HuH-7.5 (cell line): ENCODE measurements around the gene CNOT1.
A peak's percentile ranks its signal among the peaks of the same experiment; 100 is the strongest.
"Not testable (repeated sequence)": the region's sequence is repeated elsewhere in the genome, so short reads cannot be mapped to it uniquely, and the experiment has no call there.

ENCODE experiments used
- DNase-seq: peaks from one replicate; pipeline ENCODE4 v3.0.0; 2011; ENCODE audit warnings: low spot score

CNOT1 gene

DNA sequence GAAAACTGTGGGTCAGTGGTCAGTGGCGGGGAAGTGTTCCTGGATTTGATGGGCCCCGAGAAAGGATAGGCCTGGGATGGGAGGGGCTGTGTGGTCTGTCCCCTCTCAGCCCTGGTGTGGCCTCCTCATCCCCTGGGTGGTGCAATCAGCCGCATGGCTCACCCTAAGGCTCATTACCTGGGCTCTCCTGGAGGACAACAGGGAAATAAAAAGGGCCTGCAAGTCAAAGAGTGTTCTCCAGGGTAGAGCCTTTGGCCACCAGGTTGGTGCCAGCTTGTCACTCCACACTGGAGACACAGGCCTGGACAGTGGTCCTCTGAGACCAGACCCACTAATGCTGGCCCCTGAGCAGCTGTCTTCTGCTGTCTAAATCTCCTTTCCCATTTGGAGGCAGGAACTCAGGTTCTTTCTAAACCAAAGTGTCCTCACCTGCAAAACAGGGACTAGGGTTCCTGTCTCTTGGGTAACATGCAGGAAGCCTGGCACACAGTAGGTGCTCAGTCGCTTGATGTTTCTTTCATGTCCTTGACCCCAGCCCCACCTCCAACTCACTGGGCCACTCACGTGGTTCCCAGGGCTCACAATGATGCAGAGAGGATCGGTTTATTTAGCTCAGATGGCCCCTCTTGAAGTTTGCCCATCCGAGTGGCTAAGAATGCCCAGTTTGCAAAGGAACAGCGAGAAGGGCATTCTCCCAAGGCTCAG, 127.3 kb downstream of the CNOT1 start:
- DNase-seq = no peak

DNA sequence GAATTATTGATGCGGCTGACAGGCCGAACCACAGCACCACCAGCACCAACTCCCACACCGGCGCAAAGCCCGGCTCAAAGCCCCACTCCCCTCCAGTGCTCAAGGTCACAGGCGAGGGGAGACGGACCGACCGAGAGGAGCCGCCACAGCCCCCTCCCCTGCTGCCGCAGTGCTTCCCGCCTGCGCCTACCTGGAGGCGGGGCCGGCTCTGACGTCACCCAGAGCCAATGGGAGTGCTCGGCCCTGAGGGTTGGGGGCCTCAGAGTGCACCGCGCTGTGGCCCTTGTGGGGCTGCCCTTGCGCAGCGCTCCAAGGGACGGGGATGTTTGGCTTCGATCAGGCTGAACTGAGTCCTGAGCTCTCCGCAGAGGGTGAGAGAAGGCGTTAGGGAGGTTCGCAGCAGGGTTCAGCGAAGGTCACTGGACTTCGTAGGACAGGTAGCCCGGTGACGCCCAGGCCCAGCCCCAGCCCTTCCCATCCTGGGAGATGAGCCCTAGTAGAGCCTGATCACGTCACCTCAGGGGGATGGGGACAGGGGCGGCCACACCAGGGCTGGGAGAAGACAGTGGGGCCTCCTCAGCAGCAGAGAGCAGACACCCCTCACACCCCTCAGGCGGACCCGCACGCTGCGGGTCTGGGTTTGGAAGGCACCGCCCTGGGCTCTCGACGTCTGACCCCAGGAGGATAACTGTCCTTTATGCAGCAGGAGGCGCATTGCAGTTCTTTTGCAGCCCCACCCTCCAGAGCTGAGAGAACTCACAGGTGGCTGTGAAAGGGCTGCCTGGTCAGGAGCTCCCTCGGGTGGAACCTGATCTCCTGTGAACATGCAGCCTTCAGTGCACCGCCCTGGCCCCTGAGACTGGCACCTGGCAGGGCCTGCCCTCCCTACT, 128.1 kb downstream of the CNOT1 start:
- DNase-seq = no peak

DNA sequence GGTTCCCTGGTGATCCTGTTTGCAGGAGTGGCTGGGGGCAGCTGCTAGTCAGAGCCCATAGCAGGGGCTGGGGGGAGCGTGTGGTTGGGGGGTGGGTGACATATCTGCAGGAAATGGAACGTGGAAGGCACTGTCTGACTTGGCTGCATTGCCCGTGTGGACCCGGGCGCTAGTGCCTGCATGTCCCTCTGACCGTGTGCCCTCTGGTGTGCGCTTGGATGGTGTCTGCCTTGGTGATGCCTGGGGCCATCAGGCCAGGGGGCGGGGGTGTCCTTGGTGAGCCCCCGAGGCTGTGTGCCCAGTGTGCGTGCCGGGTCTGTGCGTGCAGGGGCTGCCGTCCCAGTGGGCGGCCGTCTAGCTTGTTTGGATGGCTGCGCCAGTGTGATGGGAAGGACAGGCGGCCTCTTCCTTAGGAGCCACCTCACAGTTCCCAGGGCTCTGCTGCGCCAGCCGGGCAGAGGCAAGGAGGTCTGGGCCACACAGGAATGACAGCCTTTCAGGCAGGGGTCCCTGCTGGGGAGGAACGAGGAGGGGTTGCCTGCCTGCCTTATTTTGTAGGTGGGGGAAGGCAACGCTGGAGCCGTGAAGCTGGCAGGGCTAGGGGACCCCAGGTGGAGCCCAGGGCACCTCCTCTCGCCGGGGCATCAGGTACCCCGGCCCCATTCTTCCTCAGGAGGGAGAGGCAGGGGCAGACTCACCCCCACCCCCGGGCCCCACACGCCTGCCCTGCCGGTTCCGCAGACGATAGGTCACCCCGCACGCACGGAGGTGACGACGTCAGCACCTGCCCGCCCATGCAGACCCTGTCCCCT, 129.0 kb downstream of the CNOT1 start:
- DNase-seq = no peak

DNA sequence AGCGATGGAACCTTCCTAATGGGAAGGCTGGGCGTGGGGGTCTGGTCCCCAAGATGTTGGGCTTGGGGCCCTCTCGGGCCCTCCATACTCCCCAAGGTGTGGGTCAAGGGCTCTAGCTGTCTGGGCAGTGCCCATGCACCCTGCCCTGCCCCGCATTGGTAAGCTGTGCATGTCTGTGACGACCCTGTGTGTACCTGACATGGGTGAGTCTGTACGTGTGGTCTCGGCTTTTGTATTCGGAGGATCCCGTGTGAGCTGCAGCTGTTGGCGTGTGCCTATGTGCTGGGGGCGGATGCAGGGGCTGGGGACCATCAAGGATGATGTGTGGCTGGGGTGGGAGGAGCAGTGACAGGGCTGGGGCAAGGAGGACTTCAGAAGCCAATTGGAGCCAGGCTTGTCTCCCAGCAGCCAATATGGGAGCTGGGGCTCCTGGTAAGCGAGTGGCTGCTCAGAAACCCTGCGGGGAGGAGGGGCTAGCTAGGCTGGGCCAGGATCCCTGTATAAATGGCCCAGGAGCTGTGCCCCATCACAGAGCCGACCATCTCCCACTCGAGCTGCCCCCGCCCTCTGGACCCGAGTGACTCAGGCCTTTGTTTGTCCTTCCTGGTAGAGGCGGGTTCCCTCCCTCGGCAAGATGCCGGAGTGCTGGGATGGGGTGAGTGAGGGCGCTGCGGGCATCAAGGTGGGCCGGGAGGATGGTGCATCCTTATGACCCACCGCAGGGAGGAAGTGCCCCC, 129.8 kb downstream of the CNOT1 start, which contains the start of gene NDRG4:
Gene NDRG4 (plus strand): TSS at position 529 of the 737 bp plus-strand sequence. CDS start 106 bp downstream, at position 635.
- no peak for DNase-seq

DNA sequence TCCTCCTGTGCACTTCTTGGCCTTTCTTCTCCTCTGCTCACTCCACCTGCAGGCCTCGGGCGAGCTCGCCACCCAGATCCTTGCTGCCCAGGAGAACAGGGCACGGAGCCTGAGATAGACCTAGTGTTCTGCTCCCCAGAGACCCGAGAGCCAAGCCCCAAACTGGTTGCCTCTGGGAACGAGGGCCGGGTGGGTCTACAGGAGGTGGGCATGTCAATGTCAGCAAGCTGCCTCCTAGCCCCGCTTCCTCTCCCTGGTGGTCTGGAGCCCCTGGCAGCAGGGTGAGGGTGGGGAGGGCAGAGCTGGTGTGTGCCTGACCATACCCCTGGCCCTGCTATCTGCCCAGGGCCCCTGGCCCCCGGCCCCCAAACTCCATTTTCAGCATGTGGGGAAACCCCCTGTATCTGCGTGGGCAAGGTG, 130.5 kb downstream of the CNOT1 start:
- DNase-seq = no peak

DNA sequence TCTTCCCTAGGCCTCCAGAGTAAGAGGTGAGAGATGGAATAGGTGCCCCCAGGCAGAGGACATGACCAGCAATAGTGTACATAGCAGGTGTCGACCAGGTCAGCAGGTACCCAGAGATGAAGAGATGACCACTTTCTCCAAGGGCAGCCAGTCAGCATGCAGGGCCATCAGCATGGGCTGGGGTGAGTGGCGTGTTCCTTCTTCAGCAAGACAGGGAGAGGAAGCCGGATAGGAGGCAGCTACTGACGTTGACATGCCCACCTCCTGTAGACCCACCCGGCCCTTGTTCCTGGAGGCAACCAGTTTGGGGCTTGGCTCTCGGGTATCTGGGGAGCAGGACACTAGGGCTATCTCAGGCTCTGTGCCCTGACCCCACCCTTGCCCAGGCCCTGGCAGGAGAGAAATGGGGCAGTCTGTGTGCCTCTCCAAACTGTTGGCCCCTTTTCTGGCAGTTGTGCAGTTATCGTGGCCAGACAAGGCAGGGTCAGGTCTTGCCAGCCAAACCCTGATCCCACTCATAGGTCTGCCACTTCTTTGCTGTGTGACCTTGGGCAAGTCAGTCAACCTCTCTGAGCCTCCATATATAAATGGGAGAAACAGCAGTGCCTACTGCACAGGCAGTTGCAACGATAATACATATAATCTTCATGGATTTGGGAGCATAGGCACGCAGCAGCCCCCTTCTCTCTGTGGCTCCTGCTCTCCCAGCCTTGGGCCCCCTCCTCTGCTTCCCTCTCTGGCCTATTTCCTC, 131.1 kb downstream of the CNOT1 start:
- no peak for DNase-seq

DNA sequence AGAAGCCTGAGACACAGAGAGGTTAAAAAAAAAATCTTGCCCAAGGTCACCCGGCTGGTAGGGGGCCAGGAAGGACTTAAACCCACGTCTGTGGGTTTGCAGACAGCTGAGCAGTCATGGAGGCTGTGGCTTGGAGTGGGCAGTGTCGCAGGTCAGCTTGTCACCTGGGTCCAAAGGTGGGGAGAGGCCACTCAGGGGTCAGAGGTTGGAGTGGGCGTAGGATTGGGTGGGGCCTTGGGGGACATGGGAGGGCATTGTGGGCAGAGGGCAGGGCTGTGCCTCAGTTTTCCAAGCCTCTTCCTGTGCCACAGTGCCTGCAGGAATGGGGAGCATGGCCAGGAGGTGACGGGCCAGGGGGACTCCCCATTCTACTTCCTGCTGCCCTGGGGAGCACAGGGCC, 131.7 kb downstream of the CNOT1 start:
- no peak for DNase-seq

DNA sequence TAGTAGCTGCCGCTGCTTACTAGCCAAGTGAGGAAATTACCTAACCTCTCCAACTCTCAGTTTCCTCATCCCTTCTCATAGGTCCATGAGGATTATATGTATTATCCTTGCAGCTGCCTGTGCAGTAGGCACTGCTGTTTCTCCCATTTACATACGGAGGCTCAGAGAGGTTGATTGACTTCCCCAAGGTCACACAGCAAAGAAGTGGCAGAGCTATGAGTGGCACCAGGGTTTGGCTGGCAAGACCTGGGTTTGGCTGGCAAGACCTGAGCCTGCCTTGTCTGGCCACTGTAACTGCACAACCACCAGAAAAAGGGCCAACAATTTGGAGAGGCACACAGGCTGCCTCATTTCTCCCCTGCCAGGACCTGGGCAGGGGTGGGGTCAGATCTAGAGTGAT, 132.2 kb downstream of the CNOT1 start:
- no peak for DNase-seq

DNA sequence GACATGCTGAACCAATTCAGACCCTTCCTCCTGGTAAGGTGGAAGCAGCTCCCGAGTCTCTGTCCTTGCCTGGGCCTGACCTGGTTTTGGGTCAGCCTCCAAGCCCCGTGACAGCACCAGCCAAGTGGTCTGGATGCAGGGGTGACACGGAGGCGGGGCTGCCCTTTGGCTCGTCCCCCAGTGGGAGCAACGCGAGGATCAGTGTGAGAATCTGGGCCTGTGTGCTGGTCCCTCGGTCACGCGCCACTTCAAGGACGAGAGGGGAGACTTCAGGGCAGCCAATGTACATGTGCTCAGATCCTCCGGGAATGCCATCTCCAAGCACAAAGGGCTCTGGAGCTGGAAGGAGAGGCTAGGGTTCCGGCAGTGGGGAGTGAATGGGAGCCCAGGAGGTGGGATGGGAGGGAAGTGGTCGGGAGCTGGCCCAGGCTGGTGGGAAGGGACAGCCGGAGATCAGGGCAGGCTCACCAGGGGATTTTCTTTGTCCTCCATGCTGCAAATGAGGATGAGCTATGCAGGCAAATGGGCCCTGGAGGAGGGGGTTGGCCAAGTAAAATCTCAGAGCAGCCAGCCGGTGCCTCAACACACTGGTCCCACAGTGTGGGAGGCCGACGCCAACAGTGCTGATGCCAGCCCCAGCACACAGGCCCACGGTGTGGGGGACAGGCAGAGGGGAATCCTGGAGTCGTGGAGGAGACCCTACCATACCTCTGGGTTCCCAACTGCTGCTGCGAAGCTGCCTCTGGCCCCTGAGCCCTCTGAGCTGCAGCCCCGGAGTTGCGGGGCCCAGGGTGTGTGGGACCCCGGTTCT, 133.9 kb downstream of the CNOT1 start:
- no peak for DNase-seq

DNA sequence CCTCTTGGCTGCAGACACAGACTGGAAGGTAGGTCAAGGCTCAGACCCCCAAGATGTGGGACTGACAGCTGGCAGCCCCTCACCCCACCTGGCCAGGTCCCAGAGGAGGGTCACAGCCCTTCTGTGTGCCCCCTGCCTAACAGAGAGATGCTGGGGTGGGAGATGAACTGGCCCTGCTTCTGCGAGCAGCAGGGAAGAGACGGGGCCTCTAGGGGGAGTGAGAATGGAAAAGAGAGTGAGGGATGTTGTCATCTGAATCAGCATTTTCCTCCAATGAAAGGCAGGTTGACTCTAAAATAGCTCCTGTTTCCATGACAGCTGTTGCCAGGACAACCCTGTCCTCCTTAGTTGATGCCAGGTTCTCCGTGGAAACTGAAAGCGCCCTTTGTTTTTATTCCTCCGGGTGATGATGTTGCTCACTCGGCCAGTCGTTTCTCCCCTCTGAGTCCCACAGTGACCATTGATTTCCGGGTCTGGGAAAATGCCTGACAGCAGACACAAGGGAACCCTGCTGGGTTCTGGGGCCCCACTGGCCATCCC, 134.6 kb downstream of the CNOT1 start:
- peak; percentile 66 for DNase-seq

DNA sequence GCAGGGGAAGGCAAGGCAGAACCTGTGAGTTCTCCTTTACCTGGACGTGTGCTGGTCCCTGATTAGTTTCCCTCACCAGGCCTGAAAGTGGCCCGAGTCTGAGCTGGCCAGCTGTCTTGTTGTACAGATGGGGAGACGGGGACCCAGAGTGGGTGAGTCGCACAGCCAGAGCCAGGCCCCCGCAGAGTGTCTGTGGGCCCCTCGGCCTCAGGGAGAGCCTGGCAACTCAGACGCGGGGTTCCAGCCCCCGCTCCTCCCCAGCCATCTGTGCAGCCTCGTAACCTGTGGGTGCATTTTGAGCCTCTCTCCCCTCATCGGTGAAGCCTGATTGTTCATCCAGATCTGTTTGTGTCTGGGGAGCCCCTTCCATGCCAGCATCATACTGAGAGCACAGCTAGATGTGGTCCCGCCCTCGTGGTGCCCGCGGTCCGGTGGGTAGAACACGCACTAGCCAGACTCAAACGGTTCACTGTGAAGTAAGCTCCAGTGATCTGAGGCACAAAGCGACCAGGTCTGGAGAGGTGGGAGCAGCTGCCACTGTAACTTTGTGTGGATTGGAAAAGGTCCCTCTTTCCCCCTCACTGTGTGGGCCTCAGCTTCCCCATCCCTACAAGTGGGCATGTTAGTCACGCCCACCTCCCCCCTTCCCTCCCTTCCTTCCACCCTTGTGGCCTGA, 135.7 kb downstream of the CNOT1 start:
- DNase-seq = no peak

DNA sequence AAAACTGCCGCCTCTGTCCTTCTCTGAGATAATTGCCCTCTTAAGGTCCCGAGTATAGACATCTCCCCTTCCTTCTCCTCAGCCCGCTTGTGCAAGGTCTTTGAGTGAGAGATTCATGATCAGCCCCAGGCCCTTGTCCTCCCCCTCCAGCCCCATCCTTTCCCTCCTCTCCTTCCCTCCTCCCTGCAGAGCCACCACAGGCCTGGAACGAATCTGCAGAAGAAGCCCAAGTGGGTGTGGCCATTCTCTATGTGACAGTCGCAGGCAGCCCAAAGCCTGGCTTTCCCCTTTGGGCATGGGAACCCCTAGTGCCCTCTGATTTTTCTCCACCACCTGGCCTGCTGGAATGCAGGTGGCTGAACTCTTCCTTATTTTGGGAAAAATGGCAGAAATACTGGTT, 136.9 kb downstream of the CNOT1 start:
- no peak for DNase-seq

DNA sequence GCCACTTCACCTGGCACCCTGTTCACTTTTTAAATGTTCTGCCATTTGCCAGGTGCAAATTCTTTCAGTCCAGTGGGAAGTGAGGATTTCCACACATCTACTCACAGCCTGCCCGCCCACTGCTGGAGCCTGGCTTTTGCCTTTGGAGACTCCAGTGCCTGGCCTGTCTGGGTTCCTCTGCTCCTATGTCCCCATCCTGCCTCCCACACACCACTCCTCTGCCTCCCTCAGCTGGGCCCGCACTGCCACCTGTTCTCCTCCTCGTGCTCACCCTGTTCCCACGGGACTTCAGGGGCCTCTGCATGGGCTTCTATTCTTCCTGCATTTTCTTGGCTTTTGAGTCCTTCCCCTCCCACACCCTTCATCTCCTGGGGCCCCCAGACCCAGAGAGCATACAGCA, 137.6 kb downstream of the CNOT1 start:
- DNase-seq = no peak

DNA sequence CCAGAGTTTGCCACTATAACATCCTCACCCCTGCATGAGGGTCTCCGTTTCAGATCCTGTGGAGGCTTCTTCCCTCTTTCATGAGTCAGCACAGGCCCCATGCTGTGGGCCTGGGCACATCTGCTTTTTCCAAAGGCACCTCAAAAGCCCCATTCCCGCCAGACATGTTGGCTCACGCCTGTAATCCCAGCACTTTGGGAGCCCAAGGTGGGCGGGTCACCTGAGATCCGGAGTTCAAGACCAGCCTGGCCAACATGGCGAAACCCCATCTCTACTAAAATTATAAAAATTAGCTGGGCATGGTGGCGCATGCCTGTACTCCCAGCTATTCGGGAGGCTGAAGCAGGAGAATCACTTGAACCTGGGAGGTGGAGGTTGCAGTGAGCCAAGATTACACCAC, 139.1 kb downstream of the CNOT1 start:
- DNase-seq = not testable (repeated sequence)

DNA sequence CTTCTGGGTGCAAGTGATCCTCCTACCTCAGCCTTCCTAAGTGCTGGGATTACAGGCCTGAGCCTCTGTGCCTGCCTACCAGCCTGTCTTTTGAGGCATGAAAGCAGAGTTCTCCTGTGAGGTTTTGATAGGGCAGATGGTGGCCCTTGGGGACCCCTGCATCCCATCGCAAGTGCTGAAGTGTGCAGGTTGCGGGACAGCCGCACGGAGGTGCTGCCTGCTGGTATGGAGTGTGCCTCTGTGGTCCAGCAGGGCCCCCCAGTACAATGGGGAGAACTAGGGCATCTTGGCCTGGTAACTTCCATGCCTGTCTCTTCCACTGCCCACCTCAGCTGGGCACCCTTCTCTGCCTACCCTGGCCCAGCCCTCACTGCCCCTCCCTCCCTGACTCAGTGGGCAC, 139.6 kb downstream of the CNOT1 start:
- no peak for DNase-seq

DNA sequence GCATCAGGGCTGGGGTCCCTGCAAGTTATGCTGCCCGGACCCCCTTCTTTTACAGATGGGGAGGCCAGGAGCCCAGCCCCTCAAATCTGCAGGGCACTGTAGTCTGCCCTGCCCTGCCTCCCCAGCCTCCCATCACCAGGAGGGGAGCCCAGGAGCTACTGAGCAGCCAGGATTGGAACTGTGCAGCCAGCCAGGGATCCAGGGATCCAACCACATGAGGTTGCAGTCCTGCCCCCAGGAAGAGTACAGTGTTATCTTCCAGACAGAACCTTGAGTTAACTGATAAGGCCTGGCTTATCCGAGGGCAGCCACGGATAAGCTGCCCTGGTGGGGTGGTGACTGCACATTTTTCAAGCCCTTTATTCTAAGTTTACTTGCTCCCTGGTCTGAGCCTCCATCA, 141.1 kb downstream of the CNOT1 start:
- no peak for DNase-seq

DNA sequence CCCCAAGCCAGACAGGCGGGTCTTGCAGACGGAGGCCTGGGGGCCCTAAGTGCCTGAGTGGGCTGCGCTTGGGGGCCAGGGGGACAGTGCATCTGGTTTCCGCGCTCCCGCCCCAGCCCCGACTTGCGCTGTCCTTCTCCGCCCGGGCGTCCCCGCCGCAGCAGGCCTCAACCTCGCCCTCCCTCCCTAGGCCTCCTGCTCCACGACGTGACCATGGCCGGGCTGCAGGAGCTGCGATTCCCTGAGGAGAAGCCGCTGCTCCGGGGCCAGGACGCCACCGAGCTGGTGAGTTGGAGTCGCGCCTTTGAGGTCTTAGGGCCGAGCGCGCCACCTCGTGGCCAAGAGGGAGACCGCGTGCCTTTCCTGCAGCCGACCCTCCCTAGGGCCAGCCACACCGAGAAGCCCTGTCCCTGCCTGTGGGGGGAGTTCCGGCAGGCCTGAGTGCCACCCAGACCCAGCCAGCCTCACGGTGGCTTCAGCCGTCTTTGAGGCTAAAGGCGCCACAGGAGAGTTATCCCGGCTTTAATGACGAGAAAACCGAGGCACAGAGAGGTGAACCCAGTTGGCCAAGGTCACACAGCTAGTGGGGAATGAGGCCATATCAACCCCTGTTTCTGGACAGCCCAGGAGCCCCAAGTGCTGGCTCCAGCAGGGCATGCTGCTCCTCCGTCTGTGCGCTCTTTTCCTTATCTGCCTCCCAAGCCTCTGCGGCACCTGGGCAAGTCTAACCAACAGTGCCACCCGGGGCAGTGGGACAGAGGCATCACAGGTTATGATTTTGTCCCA, 141.9 kb downstream of the CNOT1 start:
- DNase-seq = peak; percentile 78

DNA sequence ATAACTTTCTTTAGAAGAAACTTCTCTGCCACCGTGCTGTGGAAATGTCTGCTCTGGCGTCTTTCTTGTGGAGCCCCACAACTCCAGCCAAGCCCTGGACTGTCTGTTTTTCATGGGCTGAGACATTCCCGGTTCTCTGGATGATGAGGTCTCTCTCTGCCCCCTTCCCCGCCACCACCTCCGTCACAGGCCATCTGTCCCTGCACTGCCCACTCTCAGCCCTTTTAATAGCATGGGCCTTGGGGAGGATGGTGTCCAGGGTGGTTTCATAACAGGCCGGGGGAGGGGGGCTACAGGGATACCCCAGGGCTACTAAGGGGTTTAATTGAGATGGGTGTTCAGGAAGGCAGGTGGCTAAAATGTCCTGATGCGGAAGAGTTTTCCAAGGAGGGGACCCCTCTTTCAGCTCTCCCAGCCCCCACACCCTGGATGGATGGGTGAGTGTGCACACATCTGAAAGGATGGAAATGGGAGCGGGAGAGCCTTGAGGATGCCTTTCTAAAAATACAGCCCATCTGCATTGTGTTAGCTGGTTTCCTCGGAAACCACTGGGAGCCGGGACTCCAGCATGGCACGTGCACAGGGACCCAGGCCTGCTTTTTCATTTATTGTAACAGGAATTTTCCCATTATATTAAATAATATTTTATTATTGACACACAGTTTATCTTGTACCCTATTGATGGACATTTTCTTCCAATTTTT, 144.3 kb downstream of the CNOT1 start:
- no peak for DNase-seq
